MM.1S (cell line): ENCODE measurements around the gene MAP3K20.

Experiments
- CTCF ChIP-seq: fragments of 300-600 bp; sonication (generic); IDR thresholded peaks from 2 replicates; pipeline ENCODE4 v1.5.1; 2016; ENCODE audit warnings: antibody characterized with exemption, low read length, mixed read lengths
- EZH2 ChIP-seq: fragments of 300-600 bp; sonication (generic); optimal IDR thresholded peaks from 2 replicates; pipeline ENCODE3; 2017; ENCODE audit warnings: low read depth, mild to moderate bottlenecking, antibody characterized with exemption, low read length, mixed read lengths
- EZH2phosphoT487 ChIP-seq: fragments of 300-600 bp; sonication (generic); IDR thresholded peaks from 2 replicates; pipeline ENCODE4 v1.6.1; 2018; ENCODE audit warnings: antibody characterized with exemption, low read length

GRCh38 chr2:173150963-173151362, 75.3 kb downstream of the MAP3K20 start:
- TF ChIP-seq CTCF (no peak), EZH2phosphoT487 (no peak), EZH2 (no peak)
